PC-3 (cell line): ENCODE measurements around the gene BIRC7.

Source experiments
- EZH2 ChIP-seq: fragments of 300-600 bp; sonication (generic); IDR thresholded peaks from one replicate; pipeline ENCODE4 v1.6.1; 2017; ENCODE audit warnings: antibody characterized with exemption, mild to moderate bottlenecking, low read length; ENCODE audit not compliant: unreplicated experiment
- EZH2phosphoT487 ChIP-seq: fragments of 300-600 bp; sonication (generic); IDR thresholded peaks from 2 replicates; pipeline ENCODE4 v1.6.1; 2018; ENCODE audit warnings: mild to moderate bottlenecking, antibody characterized with exemption, low read length, borderline replicate concordance
- TF ChIP-seq, protein P1 (sequence below): fragments of 300-600 bp; sonication (generic); conservative IDR thresholded peaks from 2 replicates; pipeline ENCODE4 v1.5.1; 2017; ENCODE audit warnings: antibody characterized with exemption, low read depth, mild to moderate bottlenecking, low read length

DNA sequence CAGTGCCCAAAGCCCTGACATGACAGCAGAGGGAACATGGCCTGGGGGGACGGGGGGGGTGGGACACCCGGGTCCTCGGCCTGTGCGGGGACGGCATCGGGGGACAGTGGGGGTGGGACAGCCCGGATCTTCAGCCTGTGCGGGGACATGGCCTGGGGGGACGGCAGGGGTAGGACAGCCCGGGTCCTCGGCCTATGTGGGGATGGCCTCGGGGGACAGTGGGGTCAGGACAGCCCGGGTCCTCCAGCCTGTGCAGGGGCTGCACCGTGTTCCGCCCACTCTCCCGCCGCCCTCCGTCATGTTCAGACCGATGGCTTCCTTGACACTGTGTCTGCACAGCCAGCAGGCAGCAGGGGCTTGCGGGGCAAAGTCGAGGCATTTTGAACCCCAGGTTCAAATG is 7.0 kb downstream of the BIRC7 start:
- TF ChIP-seq, protein P1, sequence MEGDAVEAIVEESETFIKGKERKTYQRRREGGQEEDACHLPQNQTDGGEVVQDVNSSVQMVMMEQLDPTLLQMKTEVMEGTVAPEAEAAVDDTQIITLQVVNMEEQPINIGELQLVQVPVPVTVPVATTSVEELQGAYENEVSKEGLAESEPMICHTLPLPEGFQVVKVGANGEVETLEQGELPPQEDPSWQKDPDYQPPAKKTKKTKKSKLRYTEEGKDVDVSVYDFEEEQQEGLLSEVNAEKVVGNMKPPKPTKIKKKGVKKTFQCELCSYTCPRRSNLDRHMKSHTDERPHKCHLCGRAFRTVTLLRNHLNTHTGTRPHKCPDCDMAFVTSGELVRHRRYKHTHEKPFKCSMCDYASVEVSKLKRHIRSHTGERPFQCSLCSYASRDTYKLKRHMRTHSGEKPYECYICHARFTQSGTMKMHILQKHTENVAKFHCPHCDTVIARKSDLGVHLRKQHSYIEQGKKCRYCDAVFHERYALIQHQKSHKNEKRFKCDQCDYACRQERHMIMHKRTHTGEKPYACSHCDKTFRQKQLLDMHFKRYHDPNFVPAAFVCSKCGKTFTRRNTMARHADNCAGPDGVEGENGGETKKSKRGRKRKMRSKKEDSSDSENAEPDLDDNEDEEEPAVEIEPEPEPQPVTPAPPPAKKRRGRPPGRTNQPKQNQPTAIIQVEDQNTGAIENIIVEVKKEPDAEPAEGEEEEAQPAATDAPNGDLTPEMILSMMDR: no peak
- TF ChIP-seq EZH2 (no peak), EZH2phosphoT487 (no peak)
